HL-60 (cell line): ENCODE results near the gene PANX1.

Experiments
- DNase-seq, 2 experiments: peaks; one replicate each; pipeline ENCODE4 v3.0.0-alpha.2; 2010 to 2020; ENCODE audit warnings: low read depth in 1 of 2, low spot score in 1 of 2
- H3K27ac ChIP-seq: fragments of 250-450 bp; sonication (Bioruptor Pico); replicated peaks from 2 replicates; pipeline ENCODE4 v1.5.1; 2020; ENCODE audit warnings: mild to moderate bottlenecking, moderate library complexity
- H3K27me3 ChIP-seq: fragments of 250-450 bp; sonication (Bioruptor Pico); 2 replicates; pipeline ENCODE4 v1.5.1; 2021; ENCODE audit warnings: mild to moderate bottlenecking, moderate library complexity; ENCODE audit not compliant: insufficient read depth, poor library complexity, severe bottlenecking
- H3K4me3 ChIP-seq: replicated peaks from 2 replicates; pipeline ENCODE4 v1.5.1; 2011; ENCODE audit warnings: mild to moderate bottlenecking, control low read depth, low read length; ENCODE audit not compliant: insufficient read depth
- CTCF ChIP-seq: IDR thresholded peaks from one replicate; pipeline ENCODE4 v1.5.1; 2011; ENCODE audit warnings: low read length, control low read depth, inconsistent platforms; ENCODE audit not compliant: insufficient read depth
- GABPA ChIP-seq: IDR thresholded peaks from 2 replicates; pipeline ENCODE4 v1.6.1; 2012; ENCODE audit warnings: low read depth
- POLR2AphosphoS5 ChIP-seq: IDR thresholded peaks from 2 replicates; pipeline ENCODE4 v1.6.1; 2012; ENCODE audit warnings: low read depth
- REST ChIP-seq: IDR thresholded peaks from 2 replicates; pipeline ENCODE4 v1.6.1; 2012; ENCODE audit warnings: low read depth; ENCODE audit not compliant: insufficient replicate concordance
- SPI1 ChIP-seq: IDR thresholded peaks from 2 replicates; pipeline ENCODE4 v1.6.1; 2012; ENCODE audit warnings: low read depth, mild to moderate bottlenecking, borderline replicate concordance

Gene PANX1

GRCh38 chr11:94181526-94181925 is 52.9 kb downstream of the PANX1 start:
- H3K27ac ChIP-seq = no peak overlapping the region
- no peaks in the 10 kb centered on the region for H3K27me3 ChIP-seq
- no peak for DNase-seq
- no peak overlapping the region for H3K4me3 ChIP-seq
- TF ChIP-seq CTCF (no peak), REST (no peak), GABPA (no peak), POLR2AphosphoS5 (no peak), SPI1 (no peak)

GRCh38 chr11:94181943-94182342 is 53.3 kb downstream of the PANX1 start:
- no peak overlapping the region for H3K4me3 ChIP-seq
- TF ChIP-seq GABPA = no peak
- no peak for TF ChIP-seq POLR2AphosphoS5
- no peak for TF ChIP-seq CTCF
- no peak for TF ChIP-seq SPI1
- no peaks in the 10 kb centered on the region for H3K27me3 ChIP-seq
- no peak for DNase-seq
- no peak overlapping the region for H3K27ac ChIP-seq

- no peaks in the 10 kb centered on the region for H3K27me3 ChIP-seq
- DNase-seq = no peak
- TF ChIP-seq SPI1 (no peak), REST (no peak), POLR2AphosphoS5 (no peak), GABPA (no peak), CTCF (no peak)
- no peak overlapping the region for H3K27ac ChIP-seq
- H3K4me3 ChIP-seq = no peak overlapping the region
Measured at GRCh38 chr11:94183251-94183885, 54.7 kb downstream of the PANX1 start.

- TF ChIP-seq POLR2AphosphoS5 (no peak), CTCF (peak; percentile 91), SPI1 (no peak), GABPA (no peak), REST (no peak)
Measured at GRCh38 chr11:94183886-94184264, 55.2 kb downstream of the PANX1 start.

More at GRCh38 chr11:94183886-94184264, 55.2 kb downstream of the PANX1 start:
- Histone ChIP-seq H3K27ac (no peak overlapping the region), H3K27me3 (no peaks in the 10 kb centered on the region), H3K4me3 (no peak overlapping the region)
- DNase-seq = peak in 1 of 2 experiments; percentile 67
